CD8-positive, alpha-beta memory T cell (primary cell): ENCODE results near the gene MACROD1. TPM values are rescaled to one million over a fixed set of nuclear protein-coding genes. Genes with fewer than 3 reads are reported as not detected.

Experiments
- CTCF ChIA-PET: fragments of 350-600 bp; sonication (Branson Sonifier 250); formaldehyde crosslinking; loops from one replicate; lab custom pipeline; 2021; ENCODE audit warnings: antibody characterized with exemption; lab: Charles Lee
- POLR2A ChIA-PET: fragments of 350-600 bp; sonication (Branson Sonifier 250); formaldehyde crosslinking; loops from one replicate; lab custom pipeline; 2021; ENCODE audit warnings: antibody characterized with exemption; lab: Charles Lee
- DNase-seq, 5 donors: peaks; one replicate each; pipeline versions ENCODE4 v3.0.0 to v3.0.0-alpha.2; 2020 to 2022; ENCODE audit warnings: mixed read lengths in 1 of 5
- H3K27ac ChIP-seq: one replicate; pipeline ENCODE4 v1.7.0; 2013; ENCODE audit warnings: low read depth, mild to moderate bottlenecking, low read length, moderate library complexity
- H3K27me3 ChIP-seq: 2 replicates; pipeline ENCODE4 v1.7.0; 2013; ENCODE audit warnings: low read length, mild to moderate bottlenecking; ENCODE audit not compliant: insufficient read depth, poor library complexity, severe bottlenecking
- H3K36me3 ChIP-seq: 2 replicates; pipeline ENCODE4 v1.7.0; 2013; ENCODE audit warnings: mild to moderate bottlenecking, low read length, moderate library complexity; ENCODE audit not compliant: insufficient read depth
- H3K4me1 ChIP-seq: 2 replicates; pipeline ENCODE4 v1.7.0; 2013; ENCODE audit warnings: mild to moderate bottlenecking, low read length, moderate library complexity; ENCODE audit not compliant: insufficient read depth
- H3K4me3 ChIP-seq: 2 replicates; pipeline ENCODE4 v1.7.0; 2013; ENCODE audit warnings: mild to moderate bottlenecking, low read length
- H3K9me3 ChIP-seq: 2 replicates; pipeline ENCODE4 v1.7.0; 2013; ENCODE audit warnings: mild to moderate bottlenecking, low read length
- H3K27ac Mint-ChIP-seq, 8 donors: one replicate each; pipeline ENCODE4 v1.8.0; 2020 to 2021; ENCODE audit warnings: mixed read lengths in 8 of 8, mild to moderate bottlenecking in 6 of 8, inconsistent platforms in 3 of 8, moderate library complexity in 3 of 8
- H3K27me3 Mint-ChIP-seq, 2 donors: one replicate each; pipeline ENCODE4 v1.8.0; 2020 to 2021; ENCODE audit warnings: mixed read lengths in 2 of 2, mild to moderate bottlenecking in 1 of 2, moderate library complexity in 1 of 2
- H3K36me3 Mint-ChIP-seq, 3 donors: one replicate each; pipeline ENCODE4 v1.8.0; 2020 to 2021; ENCODE audit warnings: mixed read lengths in 3 of 3, inconsistent platforms in 1 of 3, mild to moderate bottlenecking in 1 of 3
- H3K4me1 Mint-ChIP-seq, 3 donors: one replicate each; pipeline ENCODE4 v1.8.0; 2020 to 2021; ENCODE audit warnings: mixed read lengths in 3 of 3, inconsistent platforms in 1 of 3, mild to moderate bottlenecking in 1 of 3
- H3K4me3 Mint-ChIP-seq, 7 donors: one replicate each; pipeline ENCODE4 v1.8.0; 2020 to 2021; ENCODE audit warnings: mixed read lengths in 7 of 7, mild to moderate bottlenecking in 6 of 7, moderate library complexity in 4 of 7, inconsistent platforms in 2 of 7
- H3K9me3 Mint-ChIP-seq, 5 donors: one replicate each; pipeline ENCODE4 v1.8.0; 2020 to 2022; ENCODE audit warnings: mixed read lengths in 5 of 5, mild to moderate bottlenecking in 3 of 5, moderate library complexity in 2 of 5, inconsistent platforms in 1 of 5
- polyA plus RNA-seq: library from polyadenylated mRNA; unstranded; fragments of 300-500 nt; fragmentation: Illumina TruSeq; gene quantifications from one replicate; pipeline ENCODE4 v1.2.3, GENCODE V29; 2021
- total RNA-seq, 2 experiments: library from RNA; stranded (reverse); gene quantifications; one replicate each; pipeline ENCODE4 v1.2.3, GENCODE V29; 2021

Gene MACROD1
- total and polyA plus RNA-seq, 3 experiments from 2014 or later: 9.2 to 25.5 (median 19.6) TPM

DNA sequence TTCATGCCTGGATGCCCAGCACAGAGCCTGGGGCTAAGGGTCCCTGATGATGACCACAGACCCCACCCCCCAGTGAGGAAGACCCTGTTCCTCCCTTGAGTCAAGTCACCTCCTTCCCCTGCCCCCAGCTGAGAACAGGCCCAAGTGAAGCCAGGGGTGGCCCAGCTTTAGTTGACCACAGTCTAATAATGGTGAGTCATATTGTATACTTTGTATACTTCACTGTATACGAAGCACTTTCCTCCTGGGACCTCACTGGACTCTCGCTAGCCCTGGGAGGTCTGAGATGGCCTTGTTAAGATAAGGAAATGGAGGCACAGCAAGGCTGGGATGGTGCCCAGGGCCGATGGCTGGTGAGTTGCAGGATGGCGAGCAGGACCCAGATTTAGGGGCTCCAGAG is 133.9 kb downstream of the MACROD1 start:
- POLR2A ChIA-PET: no interaction called here
- Histone ChIP-seq H3K9me3 (no peaks in the 10 kb centered on the region), H3K4me1 (no peaks in the 10 kb centered on the region), H3K4me3 (no peak overlapping the region), H3K27ac (no peak overlapping the region), H3K36me3 (no peaks in the 10 kb centered on the region), H3K27me3 (peaks cover 8% of the 10 kb centered on the region)
- Mint-ChIP-seq H3K9me3 (no peaks in the 10 kb centered on the region), H3K27me3 (peaks cover 15 to 56% of the 10 kb centered on the region in 2 donors), H3K27ac (no peak overlapping the region), H3K36me3 (no peaks in the 10 kb centered on the region), H3K4me3 (no peak overlapping the region), H3K4me1 (peaks cover 0 to 12% (median 9%) of the 10 kb centered on the region in 3 donors)
- DNase-seq: no peak
- CTCF ChIA-PET: no interaction called here

DNA sequence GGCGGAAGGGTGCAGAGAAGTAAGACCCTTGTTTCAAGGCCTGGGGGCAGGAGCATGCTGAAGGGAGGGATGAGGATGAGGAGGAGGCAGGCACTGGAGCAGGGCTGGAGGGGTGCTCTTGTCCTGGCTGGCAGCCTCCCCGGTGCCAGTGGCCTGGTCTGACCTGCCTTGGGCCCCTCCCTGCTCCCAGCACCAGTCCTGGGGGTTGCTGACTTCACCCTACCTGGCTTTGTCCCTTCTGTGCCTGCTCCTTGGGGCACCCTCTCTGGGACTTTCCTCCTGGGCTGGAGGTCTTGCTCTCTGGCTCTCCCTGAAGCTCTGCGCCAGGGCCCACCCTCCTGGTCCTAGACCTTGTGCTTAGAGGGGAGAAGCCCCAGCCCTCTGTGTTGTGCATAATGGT is 134.9 kb downstream of the MACROD1 start:
- POLR2A ChIA-PET: no interaction called here
- H3K4me1 ChIP-seq: no peaks in the 10 kb centered on the region
- DNase-seq: no peak
- peaks cover 14 to 59% of the 10 kb centered on the region in 2 donors for H3K27me3 Mint-ChIP-seq
- H3K27ac ChIP-seq: no peak overlapping the region
- no peak overlapping the region for H3K27ac Mint-ChIP-seq
- no peaks in the 10 kb centered on the region for H3K36me3 ChIP-seq
- no peak overlapping the region for H3K4me3 Mint-ChIP-seq
- no peaks in the 10 kb centered on the region for H3K36me3 Mint-ChIP-seq
- H3K9me3 ChIP-seq: no peaks in the 10 kb centered on the region
- H3K27me3 ChIP-seq: peaks cover 8% of the 10 kb centered on the region
- H3K4me1 Mint-ChIP-seq: peaks cover 0 to 12% (median 9%) of the 10 kb centered on the region in 3 donors
- CTCF ChIA-PET: no interaction called here
- no peak overlapping the region for H3K4me3 ChIP-seq
- H3K9me3 Mint-ChIP-seq: no peaks in the 10 kb centered on the region

DNA sequence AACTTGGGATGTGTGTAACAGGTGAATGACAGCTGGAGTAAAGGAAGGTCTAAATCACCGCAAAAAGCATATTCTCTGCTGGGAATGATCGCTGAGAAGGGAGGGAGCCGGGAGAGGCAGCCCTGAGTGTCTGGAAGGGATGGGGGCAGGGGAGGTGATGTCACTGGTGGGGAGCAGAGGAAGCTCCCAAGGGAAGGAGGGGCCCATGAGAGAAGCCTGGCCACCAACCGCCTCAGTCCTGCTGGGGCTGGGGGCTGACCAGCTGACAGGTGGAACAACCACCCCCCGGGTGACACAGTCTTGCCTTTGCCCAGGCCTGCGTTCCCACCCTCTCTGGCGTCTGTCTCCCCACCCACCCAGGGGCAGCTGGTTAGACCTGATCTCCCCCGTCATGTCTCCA is 136.1 kb downstream of the MACROD1 start:
- no peak overlapping the region for H3K4me3 ChIP-seq
- Mint-ChIP-seq H3K9me3 (no peaks in the 10 kb centered on the region), H3K27me3 (peaks cover 9 to 54% of the 10 kb centered on the region in 2 donors), H3K36me3 (no peaks in the 10 kb centered on the region), H3K4me1 (peaks cover 0 to 6% (median 3%) of the 10 kb centered on the region in 3 donors), H3K27ac (no peak overlapping the region), H3K4me3 (no peak overlapping the region)
- no peaks in the 10 kb centered on the region for H3K9me3 ChIP-seq
- H3K36me3 ChIP-seq: no peaks in the 10 kb centered on the region
- ChIA-PET POLR2A (no interaction called here), CTCF (no interaction called here)
- no peak for DNase-seq
- peaks cover 4% of the 10 kb centered on the region for H3K27me3 ChIP-seq
- no peak overlapping the region for H3K27ac ChIP-seq
- H3K4me1 ChIP-seq: no peaks in the 10 kb centered on the region

DNA sequence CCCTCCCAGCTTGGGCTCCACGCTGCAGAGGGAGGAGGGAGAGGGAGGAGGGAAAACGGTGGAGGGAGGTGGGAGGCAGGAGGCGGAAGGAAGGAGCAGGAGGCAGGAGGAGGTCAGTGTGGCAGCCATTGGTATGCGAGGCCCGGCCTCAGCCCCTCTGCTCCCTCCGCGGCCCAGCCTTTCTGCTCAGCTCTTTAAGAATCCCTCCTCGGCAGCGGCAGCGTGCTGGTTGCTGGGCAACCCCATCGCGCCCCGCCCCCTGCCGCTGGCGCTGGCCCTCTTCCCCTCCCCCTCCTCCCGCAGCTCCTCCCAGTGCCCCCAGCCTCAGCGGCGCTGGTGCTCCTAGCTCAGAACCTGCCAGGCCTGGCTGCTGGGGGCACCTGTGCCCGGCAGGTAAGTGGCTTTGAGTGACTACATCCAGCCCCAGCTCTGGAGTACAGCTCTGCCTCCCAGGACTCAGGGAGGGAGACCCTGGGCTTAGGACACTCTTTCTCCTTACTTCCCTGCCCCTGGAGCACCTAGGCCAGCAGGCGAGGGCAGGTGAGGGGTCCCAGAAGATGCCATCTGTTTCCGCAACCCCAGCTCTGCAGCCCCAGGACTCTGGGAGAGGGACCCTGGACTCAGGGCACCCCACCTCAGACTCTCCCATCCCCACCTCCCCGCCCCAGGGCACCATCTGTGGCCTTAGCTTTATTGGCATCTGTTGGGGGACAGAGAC is 137.4 kb downstream of the MACROD1 start:
- Mint-ChIP-seq H3K4me1 (no peaks in the 10 kb centered on the region), H3K36me3 (no peaks in the 10 kb centered on the region), H3K27me3 (peaks cover 1 to 43% of the 10 kb centered on the region in 2 donors), H3K9me3 (no peaks in the 10 kb centered on the region), H3K27ac (no peak overlapping the region), H3K4me3 (no peak overlapping the region)
- no peaks in the 10 kb centered on the region for H3K36me3 ChIP-seq
- DNase-seq: no peak
- no peaks in the 10 kb centered on the region for H3K27me3 ChIP-seq
- H3K9me3 ChIP-seq: no peaks in the 10 kb centered on the region
- no peak overlapping the region for H3K4me3 ChIP-seq
- no peaks in the 10 kb centered on the region for H3K4me1 ChIP-seq
- ChIA-PET POLR2A (no interaction called here), CTCF (no interaction called here)
- no peak overlapping the region for H3K27ac ChIP-seq

DNA sequence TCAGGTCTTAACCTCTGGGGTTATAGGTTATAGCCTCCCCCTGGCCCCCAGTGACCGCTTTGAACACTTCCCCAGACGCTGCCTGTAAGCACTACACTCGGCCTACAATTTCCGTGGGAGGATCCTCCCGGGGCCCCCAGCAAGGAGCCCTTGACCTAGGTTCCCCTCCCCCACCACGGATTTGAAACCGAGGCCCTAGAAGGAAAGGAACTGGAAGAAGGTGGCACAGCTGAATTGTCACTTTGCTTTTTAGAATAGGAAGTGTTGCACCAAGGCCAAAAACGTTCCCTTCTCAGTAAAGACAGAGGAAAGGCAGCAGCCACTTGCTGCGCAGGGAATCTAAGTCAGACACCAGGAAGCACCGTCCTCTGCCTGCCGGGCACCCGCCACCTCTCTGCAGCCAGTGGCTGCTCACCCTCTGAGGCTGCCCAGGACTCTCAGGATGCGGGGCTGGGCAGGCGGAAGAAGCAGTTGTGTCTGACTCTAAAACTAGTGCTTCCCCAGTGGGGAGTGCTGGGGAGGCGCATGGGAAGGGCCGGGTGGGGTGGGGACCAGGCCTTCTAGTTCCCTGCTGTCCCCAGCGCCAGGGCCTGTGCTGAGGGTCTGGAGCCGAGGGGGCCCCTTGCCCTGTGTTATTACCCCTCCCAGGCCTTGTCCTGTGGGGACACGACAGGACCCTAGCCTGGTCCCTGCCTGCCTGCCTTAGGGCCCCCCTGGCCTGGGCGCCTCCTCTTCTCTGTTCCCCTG is 138.1 kb downstream of the MACROD1 start:
- Mint-ChIP-seq H3K27me3 (peaks cover 1 to 39% of the 10 kb centered on the region in 2 donors), H3K36me3 (no peaks in the 10 kb centered on the region), H3K4me3 (no peak overlapping the region), H3K4me1 (no peaks in the 10 kb centered on the region), H3K27ac (peak overlapping the region in 1 of 8 donors; percentile 22), H3K9me3 (no peaks in the 10 kb centered on the region)
- no peak for DNase-seq
- no peak overlapping the region for H3K27ac ChIP-seq
- H3K9me3 ChIP-seq: no peaks in the 10 kb centered on the region
- H3K4me3 ChIP-seq: no peak overlapping the region
- ChIA-PET CTCF (no interaction called here), POLR2A (no interaction called here)
- H3K36me3 ChIP-seq: no peaks in the 10 kb centered on the region
- no peaks in the 10 kb centered on the region for H3K27me3 ChIP-seq
- H3K4me1 ChIP-seq: no peaks in the 10 kb centered on the region

DNA sequence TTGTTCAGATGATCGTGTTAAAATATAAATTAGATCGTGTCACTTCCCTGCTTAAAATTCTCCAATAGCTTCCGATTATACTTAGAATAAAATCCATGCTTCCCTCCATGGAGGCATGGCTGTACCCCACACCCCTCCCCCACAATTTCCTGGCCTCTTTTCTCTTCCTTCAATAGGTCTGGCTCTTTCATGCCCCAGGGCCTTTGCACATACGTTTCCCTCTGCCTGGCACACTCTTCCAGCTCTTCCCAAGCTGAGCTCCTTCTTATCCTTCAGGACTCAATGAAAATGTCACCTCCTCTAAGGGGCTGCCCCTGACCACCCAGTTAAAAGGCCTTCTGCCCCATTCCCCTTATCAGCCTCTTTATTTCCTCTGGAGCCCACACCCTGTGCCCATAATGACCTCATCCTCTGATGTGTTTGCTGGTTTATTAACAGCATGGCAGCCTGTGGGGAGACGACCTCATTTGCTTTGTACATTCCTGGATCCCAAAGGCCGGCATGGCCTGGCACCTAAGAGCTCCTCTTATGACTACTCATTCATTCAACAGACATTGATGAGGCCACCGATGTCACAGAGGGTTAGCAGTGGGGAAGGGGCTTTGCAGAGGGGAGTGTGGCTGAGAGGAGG is 139.2 kb downstream of the MACROD1 start:
- Histone ChIP-seq H3K27me3 (no peaks in the 10 kb centered on the region), H3K36me3 (no peaks in the 10 kb centered on the region), H3K9me3 (no peaks in the 10 kb centered on the region), H3K4me1 (no peaks in the 10 kb centered on the region), H3K27ac (no peak overlapping the region), H3K4me3 (no peak overlapping the region)
- Mint-ChIP-seq H3K9me3 (no peaks in the 10 kb centered on the region), H3K4me1 (no peaks in the 10 kb centered on the region), H3K27me3 (peaks cover 1 to 36% of the 10 kb centered on the region in 2 donors), H3K4me3 (peak overlapping the region in 1 of 7 donors; percentile 72), H3K36me3 (no peaks in the 10 kb centered on the region), H3K27ac (no peak overlapping the region)
- ChIA-PET POLR2A (no interaction called here), CTCF (no interaction called here)
- DNase-seq: no peak

DNA sequence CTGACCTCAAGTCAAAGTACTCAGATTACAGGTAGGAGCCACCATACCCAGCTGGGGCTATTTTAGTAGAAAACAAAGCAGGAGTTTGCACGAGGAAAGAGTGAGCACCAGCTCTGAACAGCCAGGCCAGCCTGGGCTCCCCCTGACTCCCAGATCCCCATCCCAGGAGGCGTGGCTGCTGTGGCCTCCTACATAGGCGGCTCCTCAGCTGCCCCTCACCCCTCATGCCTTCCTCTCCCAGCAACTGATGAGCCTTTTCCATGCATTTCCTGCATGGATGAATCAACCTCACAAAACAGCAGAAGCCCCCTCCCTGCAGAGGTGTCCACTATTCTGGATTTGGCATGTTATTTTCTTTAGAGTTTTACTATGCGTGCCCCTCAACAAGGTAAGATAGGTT is 140.7 kb downstream of the MACROD1 start:
- Histone ChIP-seq H3K4me3 (no peak overlapping the region), H3K9me3 (no peaks in the 10 kb centered on the region), H3K36me3 (no peaks in the 10 kb centered on the region), H3K4me1 (no peaks in the 10 kb centered on the region), H3K27ac (no peak overlapping the region), H3K27me3 (no peaks in the 10 kb centered on the region)
- CTCF ChIA-PET: no interaction called here
- no peaks in the 10 kb centered on the region for H3K36me3 Mint-ChIP-seq
- POLR2A ChIA-PET: no interaction called here
- no peak for DNase-seq
- H3K4me3 Mint-ChIP-seq: no peak overlapping the region
- H3K27me3 Mint-ChIP-seq: peaks cover 1 to 26% of the 10 kb centered on the region in 2 donors
- H3K4me1 Mint-ChIP-seq: no peaks in the 10 kb centered on the region
- no peaks in the 10 kb centered on the region for H3K9me3 Mint-ChIP-seq
- no peak overlapping the region for H3K27ac Mint-ChIP-seq
